HEK293 (cell line): ENCODE results near the gene METAP1D.
A peak's percentile ranks its signal among the peaks of the same experiment; 100 is the strongest.

Source experiments
- FEZF1 ChIP-seq: fragments of 450-650 bp; formaldehyde crosslinking; IDR thresholded peaks from 2 replicates; pipeline ENCODE4 v1.5.1; 2016; ENCODE audit warnings: missing biosample characterization, missing genetic modification characterization
- GLIS1 ChIP-seq: fragments of 450-650 bp; formaldehyde crosslinking; IDR thresholded peaks from 2 replicates; pipeline ENCODE4 v1.5.1; 2016; ENCODE audit warnings: missing biosample characterization, missing genetic modification characterization
- KLF9 ChIP-seq: fragments of 450-650 bp; formaldehyde crosslinking; IDR thresholded peaks from 2 replicates; pipeline ENCODE4 v1.5.1; 2016; ENCODE audit warnings: missing biosample characterization, missing genetic modification characterization, low read depth
- ZFHX2 ChIP-seq: fragments of 450-650 bp; formaldehyde crosslinking; conservative IDR thresholded peaks from 2 replicates; pipeline ENCODE4 v1.5.1; 2016; ENCODE audit warnings: missing biosample characterization, missing genetic modification characterization
- ZFP41 ChIP-seq: fragments of 450-650 bp; formaldehyde crosslinking; IDR thresholded peaks from 2 replicates; pipeline ENCODE4 v1.5.1; 2016; ENCODE audit warnings: missing biosample characterization, missing genetic modification characterization, borderline replicate concordance
- ZNF132 ChIP-seq: fragments of 450-650 bp; formaldehyde crosslinking; IDR thresholded peaks from 2 replicates; pipeline ENCODE4 v1.5.1; 2017; ENCODE audit warnings: missing biosample characterization, missing genetic modification characterization, borderline replicate concordance
- ZNF16 ChIP-seq: fragments of 450-650 bp; formaldehyde crosslinking; IDR thresholded peaks from 2 replicates; pipeline ENCODE4 v1.5.1; 2016; ENCODE audit warnings: low read depth, missing biosample characterization, missing genetic modification characterization
- ZNF214 ChIP-seq: fragments of 450-650 bp; formaldehyde crosslinking; IDR thresholded peaks from 2 replicates; pipeline ENCODE4 v1.5.1; 2017; ENCODE audit warnings: missing biosample characterization, mild to moderate bottlenecking, missing genetic modification characterization, borderline replicate concordance
- ZNF274 ChIP-seq, 2 experiments: fragments of 200-500 bp in 1 of 2; fragments of 450-650 bp in 1 of 2; sonication (Bioruptor generic) in 1 of 2; formaldehyde crosslinking in 1 of 2; IDR thresholded peaks; 2 replicates each; pipeline versions ENCODE4 v1.5.1 to v1.6.1; 2014 to 2016; ENCODE audit warnings: borderline replicate concordance in 1 of 2, inconsistent platforms in 1 of 2, low read length in 1 of 2, missing biosample characterization in 1 of 2, missing genetic modification characterization in 1 of 2
- ZNF366 ChIP-seq: fragments of 450-650 bp; formaldehyde crosslinking; conservative IDR thresholded peaks from 2 replicates; pipeline ENCODE4 v1.5.1; 2016; ENCODE audit warnings: missing biosample characterization, missing genetic modification characterization
- ZNF416 ChIP-seq: fragments of 450-650 bp; formaldehyde crosslinking; IDR thresholded peaks from 2 replicates; pipeline ENCODE4 v1.5.1; 2016; ENCODE audit warnings: missing biosample characterization, missing genetic modification characterization
- ZNF558 ChIP-seq: fragments of 450-650 bp; formaldehyde crosslinking; IDR thresholded peaks from 2 replicates; pipeline ENCODE4 v1.5.1; 2016; ENCODE audit warnings: missing biosample characterization, missing genetic modification characterization
- ZNF585B ChIP-seq: fragments of 450-650 bp; formaldehyde crosslinking; IDR thresholded peaks from 2 replicates; pipeline ENCODE4 v1.5.1; 2016; ENCODE audit warnings: missing biosample characterization, missing genetic modification characterization
- ZNF610 ChIP-seq: fragments of 450-650 bp; formaldehyde crosslinking; IDR thresholded peaks from 2 replicates; pipeline ENCODE4 v1.5.1; 2016; ENCODE audit warnings: missing biosample characterization, missing genetic modification characterization, borderline replicate concordance
- ZNF768 ChIP-seq: fragments of 450-650 bp; formaldehyde crosslinking; IDR thresholded peaks from 2 replicates; pipeline ENCODE4 v1.5.1; 2018; ENCODE audit warnings: missing biosample characterization, mild to moderate bottlenecking, missing genetic modification characterization
- TF ChIP-seq, protein P1 (sequence below): fragments of 450-650 bp; formaldehyde crosslinking; IDR thresholded peaks from 2 replicates; pipeline ENCODE4 v1.5.1; 2016; ENCODE audit warnings: missing biosample characterization, missing genetic modification characterization, borderline replicate concordance
- TF ChIP-seq, protein P2 (sequence below): fragments of 450-650 bp; formaldehyde crosslinking; IDR thresholded peaks from 2 replicates; pipeline ENCODE4 v1.5.1; 2017; ENCODE audit warnings: missing biosample characterization, missing genetic modification characterization
- TF ChIP-seq, protein P3 (sequence below): fragments of 450-650 bp; formaldehyde crosslinking; IDR thresholded peaks from 2 replicates; pipeline ENCODE4 v1.5.1; 2016; ENCODE audit warnings: missing biosample characterization, missing genetic modification characterization
- TF ChIP-seq, protein P4 (sequence below): fragments of 450-650 bp; formaldehyde crosslinking; IDR thresholded peaks from 2 replicates; pipeline ENCODE4 v1.5.1; 2016; ENCODE audit warnings: missing biosample characterization, missing genetic modification characterization, low read depth
- TF ChIP-seq, protein P5 (sequence below): fragments of 450-650 bp; formaldehyde crosslinking; IDR thresholded peaks from 2 replicates; pipeline ENCODE4 v1.5.1; 2016; ENCODE audit warnings: missing biosample characterization, missing genetic modification characterization
- TF ChIP-seq, protein P6 (sequence below): fragments of 450-650 bp; formaldehyde crosslinking; IDR thresholded peaks from 2 replicates; pipeline ENCODE4 v1.5.1; 2016; ENCODE audit warnings: missing biosample characterization, missing genetic modification characterization
- TF ChIP-seq, protein P7 (sequence below): fragments of 450-650 bp; formaldehyde crosslinking; IDR thresholded peaks from 2 replicates; pipeline ENCODE4 v1.5.1; 2016; ENCODE audit warnings: missing biosample characterization, missing genetic modification characterization
- TF ChIP-seq, protein P8 (sequence below): fragments of 450-650 bp; IDR thresholded peaks from 2 replicates; pipeline ENCODE4 v1.5.1; 2018; ENCODE audit warnings: missing biosample characterization, mild to moderate bottlenecking, missing genetic modification characterization

METAP1D gene

DNA sequence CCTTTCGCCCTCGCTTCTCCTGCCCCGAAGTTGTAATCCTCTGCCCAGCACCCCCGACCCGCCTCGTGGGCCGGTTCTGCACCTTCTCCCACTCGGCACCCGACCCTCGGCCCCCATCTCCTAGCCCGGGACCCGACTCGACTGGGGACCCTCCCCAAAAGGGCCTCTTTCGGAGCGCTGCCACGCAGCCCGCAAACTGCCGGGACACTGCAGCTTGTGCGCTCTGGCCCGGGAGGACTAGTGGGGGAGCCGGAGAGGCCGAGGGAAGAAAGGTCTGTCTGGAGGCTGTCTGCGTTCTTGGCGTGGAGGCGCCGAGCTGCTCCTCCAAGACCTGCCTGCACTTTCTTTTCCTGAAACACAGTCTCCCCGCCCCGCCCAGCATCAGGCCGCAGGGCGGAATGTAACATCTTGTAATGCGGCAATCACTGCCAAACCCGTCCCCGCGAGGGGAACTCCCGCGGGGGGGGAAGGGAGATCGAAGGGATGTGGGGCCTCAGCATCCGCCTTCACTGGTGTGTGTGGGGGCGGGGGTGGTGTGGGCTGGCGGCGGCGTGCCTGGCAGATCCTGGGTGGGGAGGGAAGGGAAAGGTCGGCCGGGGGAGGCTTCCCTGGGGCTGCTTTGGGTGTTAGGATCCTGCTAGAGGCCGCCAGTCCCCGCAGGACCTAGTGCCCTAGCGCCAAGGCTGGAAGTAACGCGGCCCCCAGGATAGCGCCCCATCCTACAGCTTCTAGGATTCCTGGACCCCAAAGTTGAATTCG lies 95.6 kb downstream of the METAP1D start (continued):
- TF ChIP-seq, protein P1, sequence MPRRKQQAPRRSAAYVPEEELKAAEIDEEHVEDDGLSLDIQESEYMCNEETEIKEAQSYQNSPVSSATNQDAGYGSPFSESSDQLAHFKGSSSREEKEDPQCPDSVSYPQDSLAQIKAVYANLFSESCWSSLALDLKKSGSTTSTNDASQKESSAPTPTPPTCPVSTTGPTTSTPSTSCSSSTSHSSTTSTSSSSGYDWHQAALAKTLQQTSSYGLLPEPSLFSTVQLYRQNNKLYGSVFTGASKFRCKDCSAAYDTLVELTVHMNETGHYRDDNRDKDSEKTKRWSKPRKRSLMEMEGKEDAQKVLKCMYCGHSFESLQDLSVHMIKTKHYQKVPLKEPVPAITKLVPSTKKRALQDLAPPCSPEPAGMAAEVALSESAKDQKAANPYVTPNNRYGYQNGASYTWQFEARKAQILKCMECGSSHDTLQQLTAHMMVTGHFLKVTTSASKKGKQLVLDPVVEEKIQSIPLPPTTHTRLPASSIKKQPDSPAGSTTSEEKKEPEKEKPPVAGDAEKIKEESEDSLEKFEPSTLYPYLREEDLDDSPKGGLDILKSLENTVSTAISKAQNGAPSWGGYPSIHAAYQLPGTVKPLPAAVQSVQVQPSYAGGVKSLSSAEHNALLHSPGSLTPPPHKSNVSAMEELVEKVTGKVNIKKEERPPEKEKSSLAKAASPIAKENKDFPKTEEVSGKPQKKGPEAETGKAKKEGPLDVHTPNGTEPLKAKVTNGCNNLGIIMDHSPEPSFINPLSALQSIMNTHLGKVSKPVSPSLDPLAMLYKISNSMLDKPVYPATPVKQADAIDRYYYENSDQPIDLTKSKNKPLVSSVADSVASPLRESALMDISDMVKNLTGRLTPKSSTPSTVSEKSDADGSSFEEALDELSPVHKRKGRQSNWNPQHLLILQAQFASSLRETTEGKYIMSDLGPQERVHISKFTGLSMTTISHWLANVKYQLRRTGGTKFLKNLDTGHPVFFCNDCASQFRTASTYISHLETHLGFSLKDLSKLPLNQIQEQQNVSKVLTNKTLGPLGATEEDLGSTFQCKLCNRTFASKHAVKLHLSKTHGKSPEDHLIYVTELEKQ (tag by site-specific recombination): 0 out of 2 replicates have a peak, but pooled peaks have one; percentile 22
- TF ChIP-seq ZFP41 (no peak), ZNF416 (tag by site-specific recombination) (no peak), ZNF585B (no peak), ZNF558 (no peak), ZFHX2 (peak; percentile 94), ZNF214 (no peak), GLIS1 (tag by site-specific recombination) (peak; percentile 50; the same call in 1 of the 2 replicates), KLF9 (tag by site-specific recombination) (peak; percentile 31; the same call in 1 of the 2 replicates), ZNF366 (tag by site-specific recombination) (peak; percentile 54), FEZF1 (tag by site-specific recombination) (no peak), ZNF274 (IDR thresholded peaks at IDR 0.05; ENCODE audit: low read length) (no peak), ZNF274 (tag by site-specific recombination; IDR thresholded peaks at IDR 0.05; ENCODE audit: borderline replicate concordance) (no peak), ZNF610 (no peak), ZNF132 (tag by site-specific recombination) (no peak), ZNF768 (no peak), ZNF16 (tag by site-specific recombination) (no peak)
- TF ChIP-seq, protein P2, sequence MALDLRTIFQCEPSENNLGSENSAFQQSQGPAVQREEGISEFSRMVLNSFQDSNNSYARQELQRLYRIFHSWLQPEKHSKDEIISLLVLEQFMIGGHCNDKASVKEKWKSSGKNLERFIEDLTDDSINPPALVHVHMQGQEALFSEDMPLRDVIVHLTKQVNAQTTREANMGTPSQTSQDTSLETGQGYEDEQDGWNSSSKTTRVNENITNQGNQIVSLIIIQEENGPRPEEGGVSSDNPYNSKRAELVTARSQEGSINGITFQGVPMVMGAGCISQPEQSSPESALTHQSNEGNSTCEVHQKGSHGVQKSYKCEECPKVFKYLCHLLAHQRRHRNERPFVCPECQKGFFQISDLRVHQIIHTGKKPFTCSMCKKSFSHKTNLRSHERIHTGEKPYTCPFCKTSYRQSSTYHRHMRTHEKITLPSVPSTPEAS (tag by site-specific recombination): no peak
- TF ChIP-seq, protein P3, sequence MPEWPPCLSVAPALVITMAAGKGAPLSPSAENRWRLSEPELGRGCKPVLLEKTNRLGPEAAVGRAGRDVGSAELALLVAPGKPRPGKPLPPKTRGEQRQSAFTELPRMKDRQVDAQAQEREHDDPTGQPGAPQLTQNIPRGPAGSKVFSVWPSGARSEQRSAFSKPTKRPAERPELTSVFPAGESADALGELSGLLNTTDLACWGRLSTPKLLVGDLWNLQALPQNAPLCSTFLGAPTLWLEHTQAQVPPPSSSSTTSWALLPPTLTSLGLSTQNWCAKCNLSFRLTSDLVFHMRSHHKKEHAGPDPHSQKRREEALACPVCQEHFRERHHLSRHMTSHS (tag by site-specific recombination): no peak
- TF ChIP-seq, protein P4, sequence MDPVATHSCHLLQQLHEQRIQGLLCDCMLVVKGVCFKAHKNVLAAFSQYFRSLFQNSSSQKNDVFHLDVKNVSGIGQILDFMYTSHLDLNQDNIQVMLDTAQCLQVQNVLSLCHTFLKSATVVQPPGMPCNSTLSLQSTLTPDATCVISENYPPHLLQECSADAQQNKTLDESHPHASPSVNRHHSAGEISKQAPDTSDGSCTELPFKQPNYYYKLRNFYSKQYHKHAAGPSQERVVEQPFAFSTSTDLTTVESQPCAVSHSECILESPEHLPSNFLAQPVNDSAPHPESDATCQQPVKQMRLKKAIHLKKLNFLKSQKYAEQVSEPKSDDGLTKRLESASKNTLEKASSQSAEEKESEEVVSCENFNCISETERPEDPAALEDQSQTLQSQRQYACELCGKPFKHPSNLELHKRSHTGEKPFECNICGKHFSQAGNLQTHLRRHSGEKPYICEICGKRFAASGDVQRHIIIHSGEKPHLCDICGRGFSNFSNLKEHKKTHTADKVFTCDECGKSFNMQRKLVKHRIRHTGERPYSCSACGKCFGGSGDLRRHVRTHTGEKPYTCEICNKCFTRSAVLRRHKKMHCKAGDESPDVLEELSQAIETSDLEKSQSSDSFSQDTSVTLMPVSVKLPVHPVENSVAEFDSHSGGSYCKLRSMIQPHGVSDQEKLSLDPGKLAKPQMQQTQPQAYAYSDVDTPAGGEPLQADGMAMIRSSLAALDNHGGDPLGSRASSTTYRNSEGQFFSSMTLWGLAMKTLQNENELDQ (tag by site-specific recombination): no peak
- TF ChIP-seq, protein P5, sequence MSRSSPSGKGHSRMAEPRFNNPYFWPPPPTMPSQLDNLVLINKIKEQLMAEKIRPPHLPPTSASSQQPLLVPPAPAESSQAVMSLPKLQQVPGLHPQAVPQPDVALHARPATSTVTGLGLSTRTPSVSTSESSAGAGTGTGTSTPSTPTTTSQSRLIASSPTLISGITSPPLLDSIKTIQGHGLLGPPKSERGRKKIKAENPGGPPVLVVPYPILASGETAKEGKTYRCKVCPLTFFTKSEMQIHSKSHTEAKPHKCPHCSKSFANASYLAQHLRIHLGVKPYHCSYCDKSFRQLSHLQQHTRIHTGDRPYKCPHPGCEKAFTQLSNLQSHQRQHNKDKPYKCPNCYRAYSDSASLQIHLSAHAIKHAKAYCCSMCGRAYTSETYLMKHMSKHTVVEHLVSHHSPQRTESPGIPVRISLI (tag by site-specific recombination): no peak
- TF ChIP-seq, protein P6, sequence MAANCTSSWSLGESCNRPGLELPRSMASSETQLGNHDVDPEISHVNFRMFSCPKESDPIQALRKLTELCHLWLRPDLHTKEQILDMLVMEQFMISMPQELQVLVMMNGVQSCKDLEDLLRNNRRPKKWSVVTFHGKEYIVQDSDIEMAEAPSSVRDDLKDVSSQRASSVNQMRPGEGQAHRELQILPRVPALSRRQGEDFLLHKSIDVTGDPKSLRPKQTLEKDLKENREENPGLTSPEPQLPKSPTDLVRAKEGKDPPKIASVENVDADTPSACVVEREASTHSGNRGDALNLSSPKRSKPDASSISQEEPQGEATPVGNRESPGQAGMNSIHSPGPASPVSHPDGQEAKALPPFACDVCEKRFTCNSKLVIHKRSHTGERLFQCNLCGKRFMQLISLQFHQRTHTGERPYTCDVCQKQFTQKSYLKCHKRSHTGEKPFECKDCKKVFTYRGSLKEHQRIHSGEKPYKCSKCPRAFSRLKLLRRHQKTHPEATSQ: no peak
- TF ChIP-seq, protein P7, sequence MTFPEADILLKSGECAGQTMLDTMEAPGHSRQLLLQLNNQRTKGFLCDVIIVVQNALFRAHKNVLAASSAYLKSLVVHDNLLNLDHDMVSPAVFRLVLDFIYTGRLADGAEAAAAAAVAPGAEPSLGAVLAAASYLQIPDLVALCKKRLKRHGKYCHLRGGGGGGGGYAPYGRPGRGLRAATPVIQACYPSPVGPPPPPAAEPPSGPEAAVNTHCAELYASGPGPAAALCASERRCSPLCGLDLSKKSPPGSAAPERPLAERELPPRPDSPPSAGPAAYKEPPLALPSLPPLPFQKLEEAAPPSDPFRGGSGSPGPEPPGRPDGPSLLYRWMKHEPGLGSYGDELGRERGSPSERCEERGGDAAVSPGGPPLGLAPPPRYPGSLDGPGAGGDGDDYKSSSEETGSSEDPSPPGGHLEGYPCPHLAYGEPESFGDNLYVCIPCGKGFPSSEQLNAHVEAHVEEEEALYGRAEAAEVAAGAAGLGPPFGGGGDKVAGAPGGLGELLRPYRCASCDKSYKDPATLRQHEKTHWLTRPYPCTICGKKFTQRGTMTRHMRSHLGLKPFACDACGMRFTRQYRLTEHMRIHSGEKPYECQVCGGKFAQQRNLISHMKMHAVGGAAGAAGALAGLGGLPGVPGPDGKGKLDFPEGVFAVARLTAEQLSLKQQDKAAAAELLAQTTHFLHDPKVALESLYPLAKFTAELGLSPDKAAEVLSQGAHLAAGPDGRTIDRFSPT: peak; percentile 38; the same call in 1 of the 2 replicates
- TF ChIP-seq, protein P8, sequence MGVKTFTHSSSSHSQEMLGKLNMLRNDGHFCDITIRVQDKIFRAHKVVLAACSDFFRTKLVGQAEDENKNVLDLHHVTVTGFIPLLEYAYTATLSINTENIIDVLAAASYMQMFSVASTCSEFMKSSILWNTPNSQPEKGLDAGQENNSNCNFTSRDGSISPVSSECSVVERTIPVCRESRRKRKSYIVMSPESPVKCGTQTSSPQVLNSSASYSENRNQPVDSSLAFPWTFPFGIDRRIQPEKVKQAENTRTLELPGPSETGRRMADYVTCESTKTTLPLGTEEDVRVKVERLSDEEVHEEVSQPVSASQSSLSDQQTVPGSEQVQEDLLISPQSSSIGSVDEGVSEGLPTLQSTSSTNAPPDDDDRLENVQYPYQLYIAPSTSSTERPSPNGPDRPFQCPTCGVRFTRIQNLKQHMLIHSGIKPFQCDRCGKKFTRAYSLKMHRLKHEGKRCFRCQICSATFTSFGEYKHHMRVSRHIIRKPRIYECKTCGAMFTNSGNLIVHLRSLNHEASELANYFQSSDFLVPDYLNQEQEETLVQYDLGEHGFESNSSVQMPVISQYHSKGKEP (tag by site-specific recombination): 0 out of 2 replicates have a peak, but pooled peaks have one; percentile 28
